Measurements from ENCODE around the gene ALK.

ALK gene

GRCh38 chr2:29894822-29895614 is 26.4 kb downstream of the ALK start:
- no peak for DNase-seq (ENCODE audit: low read depth)
- H3K4me3 ChIP-seq (ENCODE audit: control insufficient read depth, low read depth, low read length): no peak overlapping the region
- TF ChIP-seq, protein P1, sequence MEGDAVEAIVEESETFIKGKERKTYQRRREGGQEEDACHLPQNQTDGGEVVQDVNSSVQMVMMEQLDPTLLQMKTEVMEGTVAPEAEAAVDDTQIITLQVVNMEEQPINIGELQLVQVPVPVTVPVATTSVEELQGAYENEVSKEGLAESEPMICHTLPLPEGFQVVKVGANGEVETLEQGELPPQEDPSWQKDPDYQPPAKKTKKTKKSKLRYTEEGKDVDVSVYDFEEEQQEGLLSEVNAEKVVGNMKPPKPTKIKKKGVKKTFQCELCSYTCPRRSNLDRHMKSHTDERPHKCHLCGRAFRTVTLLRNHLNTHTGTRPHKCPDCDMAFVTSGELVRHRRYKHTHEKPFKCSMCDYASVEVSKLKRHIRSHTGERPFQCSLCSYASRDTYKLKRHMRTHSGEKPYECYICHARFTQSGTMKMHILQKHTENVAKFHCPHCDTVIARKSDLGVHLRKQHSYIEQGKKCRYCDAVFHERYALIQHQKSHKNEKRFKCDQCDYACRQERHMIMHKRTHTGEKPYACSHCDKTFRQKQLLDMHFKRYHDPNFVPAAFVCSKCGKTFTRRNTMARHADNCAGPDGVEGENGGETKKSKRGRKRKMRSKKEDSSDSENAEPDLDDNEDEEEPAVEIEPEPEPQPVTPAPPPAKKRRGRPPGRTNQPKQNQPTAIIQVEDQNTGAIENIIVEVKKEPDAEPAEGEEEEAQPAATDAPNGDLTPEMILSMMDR (conservative IDR thresholded peaks at IDR 0.05; ENCODE audit: control insufficient read depth, insufficient read depth, low read depth, low read length): no peak

DNA sequence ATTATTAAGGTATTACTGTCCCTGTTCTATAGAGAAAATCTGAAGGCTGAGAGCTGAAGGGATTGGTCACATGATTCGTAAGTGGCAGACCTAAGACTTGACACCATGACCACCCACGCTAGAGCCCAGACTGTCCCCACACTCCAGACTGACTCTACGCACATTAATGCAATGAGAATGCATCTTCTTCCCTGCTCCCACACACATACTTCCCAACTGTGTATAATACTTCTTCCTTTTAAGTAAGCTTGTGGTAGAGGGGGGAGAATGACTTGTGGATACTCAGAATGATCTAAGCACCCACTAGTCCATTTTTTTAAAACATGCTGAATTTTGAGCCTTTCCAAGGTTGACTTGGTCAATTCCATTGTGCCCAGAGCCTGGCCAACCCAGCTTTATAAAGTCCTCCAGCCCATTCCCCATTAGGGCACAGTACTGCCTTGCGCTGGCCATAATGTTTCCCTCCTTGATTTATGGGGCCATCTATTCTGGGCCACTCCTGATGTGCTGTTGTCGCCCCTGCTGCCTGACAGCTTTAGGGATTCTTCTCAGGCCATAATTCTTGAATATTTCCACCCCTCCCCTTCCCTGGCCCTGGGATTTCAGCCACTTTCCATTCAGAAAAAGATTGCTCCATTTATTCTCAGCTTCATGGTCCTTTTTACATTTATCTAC is 28.7 kb downstream of the ALK start:
- DNase-seq (ENCODE audit: low read depth): no peak
- no peak overlapping the region for H3K4me3 ChIP-seq (ENCODE audit: control insufficient read depth, low read depth, low read length)
- TF ChIP-seq, protein P1 (conservative IDR thresholded peaks at IDR 0.05; ENCODE audit: control insufficient read depth, insufficient read depth, low read depth, low read length): no peak

GRCh38 chr2:29881089-29881730 is 40.2 kb downstream of the ALK start:
- TF ChIP-seq, protein P1 (conservative IDR thresholded peaks at IDR 0.05; ENCODE audit: control insufficient read depth, insufficient read depth, low read depth, low read length): no peak
- no peak for DNase-seq (ENCODE audit: low read depth)
- H3K4me3 ChIP-seq (ENCODE audit: control insufficient read depth, low read depth, low read length): no peak overlapping the region

DNA sequence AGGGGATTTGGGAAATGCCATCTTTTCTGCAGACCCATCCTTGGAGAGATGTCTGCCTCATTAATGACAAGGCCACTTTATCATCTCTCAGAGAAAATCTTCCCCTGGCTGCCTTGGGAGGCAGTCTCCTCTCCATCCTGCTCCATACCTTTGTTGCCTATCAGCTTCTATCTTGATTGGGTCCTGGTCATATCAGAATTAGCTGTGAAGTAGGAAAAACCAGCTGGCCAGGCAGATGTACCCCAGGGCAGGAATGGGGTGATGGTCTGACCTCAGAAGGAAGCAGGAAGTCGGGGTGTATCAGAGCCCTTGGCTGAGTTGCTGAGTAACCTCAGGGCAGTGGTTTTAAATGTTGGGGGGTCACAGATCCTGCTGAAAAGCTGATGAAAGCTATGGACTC is 41.3 kb downstream of the ALK start:
- TF ChIP-seq, protein P1 (conservative IDR thresholded peaks at IDR 0.05; ENCODE audit: control insufficient read depth, insufficient read depth, low read depth, low read length): no peak
- H3K4me3 ChIP-seq (ENCODE audit: control insufficient read depth, low read depth, low read length): no peak overlapping the region
- no peak for DNase-seq (ENCODE audit: low read depth)

DNA sequence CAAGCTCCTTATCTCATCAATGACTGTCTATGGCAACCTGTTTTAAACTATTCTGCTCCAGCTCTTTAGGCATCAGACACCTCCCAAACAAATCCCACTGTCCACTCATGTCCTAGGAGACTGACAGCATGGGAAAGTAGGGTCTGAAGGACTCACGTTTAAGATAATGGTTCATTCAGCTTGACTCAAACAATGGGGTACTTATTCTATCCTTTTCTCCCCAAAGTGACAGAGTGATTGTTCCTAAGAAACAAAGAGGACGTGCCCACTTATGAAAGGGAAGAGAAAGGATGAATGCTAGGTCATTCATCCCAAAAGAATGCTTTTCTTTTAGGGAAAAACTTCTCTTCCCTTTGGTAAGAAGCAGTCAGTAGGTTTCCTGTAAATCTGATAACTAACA is 41.9 kb downstream of the ALK start:
- H3K4me3 ChIP-seq (ENCODE audit: control insufficient read depth, low read depth, low read length): no peak overlapping the region
- TF ChIP-seq, protein P1 (conservative IDR thresholded peaks at IDR 0.05; ENCODE audit: control insufficient read depth, insufficient read depth, low read depth, low read length): no peak
- no peak for DNase-seq (ENCODE audit: low read depth)

- TF ChIP-seq, protein P1 (conservative IDR thresholded peaks at IDR 0.05; ENCODE audit: control insufficient read depth, insufficient read depth, low read depth, low read length): no peak
- peak; percentile 16 for DNase-seq (ENCODE audit: low read depth)
- no peak overlapping the region for H3K4me3 ChIP-seq (ENCODE audit: control insufficient read depth, low read depth, low read length)
These were observed 42.5 kb downstream of the ALK start for GRCh38 chr2:29878898-29879297.
